Lower leg skin (tissue), 4 donors: ENCODE results near the gene ZBTB7C. TPM values are rescaled to one million over a fixed set of nuclear protein-coding genes. Genes with fewer than 3 reads are reported as not detected.

Source experiments
- DNase-seq, 2 donors: peaks; one replicate each; pipeline ENCODE4 v3.0.0-alpha.2; 2019; ENCODE audit warnings: low spot score in 2 of 2
- H3K4me3 ChIP-seq: fragments of 200-600 bp; sonication (generic); 2 replicates; pipeline ENCODE4 v1.5.1; 2017; ENCODE audit warnings: mild to moderate bottlenecking, low read depth; ENCODE audit not compliant: poor library complexity, severe bottlenecking
- POLR2A ChIP-seq, 2 donors: fragments of 450-650 bp; IDR thresholded peaks; one replicate each; pipeline ENCODE4 v1.6.1; 2016 to 2017; ENCODE audit warnings: antibody characterized with exemption in 2 of 2, mild to moderate bottlenecking in 1 of 2, moderate library complexity in 1 of 2
- WGBS, 2 donors: methylation state at CpG; one replicate each; pipeline ENCODE4 v1.1.5; 2018; 5-methylcytosine and 5-hydroxymethylcytosine counted together
- intact Hi-C: fragments of 100-400 bp; cut with DNase I; formaldehyde crosslinking; loops from one replicate; pipeline ENCODE4 v1.15.0; 2023; ENCODE audit warnings: low total_unique reads
- total RNA-seq, 4 donors: library from RNA; depleted of rRNA; stranded (reverse); fragments of >200 nt; gene quantifications; one replicate each; pipeline ENCODE4 v1.1.0, GENCODE V29; 2016
- TF ChIP-seq, protein P1 (sequence below), 3 donors: fragments of 450-650 bp; IDR thresholded peaks; one replicate each; pipeline ENCODE4 v1.5.1; 2016; ENCODE audit warnings: antibody characterized with exemption in 3 of 3, mild to moderate bottlenecking in 3 of 3, moderate library complexity in 2 of 3

The ZBTB7C gene
- total RNA-seq, 4 donors from 2014 or later: 44.2 to 59.7 (median 50.7) TPM

DNA sequence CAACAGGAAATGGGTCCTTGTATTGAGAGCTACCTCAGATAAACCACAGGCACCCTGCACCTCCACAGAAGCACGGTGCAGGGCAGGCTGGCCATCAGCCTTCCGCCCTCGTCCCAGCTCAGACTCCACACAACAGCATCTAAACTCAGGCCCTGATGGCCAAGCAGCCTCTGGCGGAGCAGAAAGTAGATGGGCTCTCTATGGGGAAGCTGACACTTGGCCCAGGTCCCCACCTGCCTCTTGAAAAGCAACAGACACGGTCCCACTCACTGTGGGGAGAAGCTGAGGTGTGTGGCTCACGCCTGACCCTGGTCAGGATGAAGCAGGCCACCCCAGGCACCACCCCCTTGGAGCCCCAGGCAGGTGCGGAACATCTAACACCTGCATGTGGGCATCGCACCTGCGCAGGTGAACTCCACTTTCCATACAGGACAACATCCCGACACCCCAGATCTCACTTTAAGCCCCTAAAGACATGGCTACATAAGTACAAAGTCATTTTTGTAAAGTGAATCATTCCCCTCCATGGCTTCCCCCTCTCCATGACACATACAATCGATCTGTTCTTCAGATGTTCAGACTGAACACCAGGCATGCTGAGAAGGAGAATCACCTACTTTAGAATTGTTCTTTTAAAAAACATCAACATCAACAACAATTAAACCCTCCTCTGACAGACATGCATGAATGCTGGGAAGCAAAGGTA lies 208.4 kb downstream of the ZBTB7C start:
- intact Hi-C loops: no loop called here
- H3K4me3 ChIP-seq: no peak overlapping the region
- 83 to 93% methylated on average over 11 of the region's 11 CpGs for whole genome bisulfite sequencing, 2 donors
- TF ChIP-seq, protein P1, sequence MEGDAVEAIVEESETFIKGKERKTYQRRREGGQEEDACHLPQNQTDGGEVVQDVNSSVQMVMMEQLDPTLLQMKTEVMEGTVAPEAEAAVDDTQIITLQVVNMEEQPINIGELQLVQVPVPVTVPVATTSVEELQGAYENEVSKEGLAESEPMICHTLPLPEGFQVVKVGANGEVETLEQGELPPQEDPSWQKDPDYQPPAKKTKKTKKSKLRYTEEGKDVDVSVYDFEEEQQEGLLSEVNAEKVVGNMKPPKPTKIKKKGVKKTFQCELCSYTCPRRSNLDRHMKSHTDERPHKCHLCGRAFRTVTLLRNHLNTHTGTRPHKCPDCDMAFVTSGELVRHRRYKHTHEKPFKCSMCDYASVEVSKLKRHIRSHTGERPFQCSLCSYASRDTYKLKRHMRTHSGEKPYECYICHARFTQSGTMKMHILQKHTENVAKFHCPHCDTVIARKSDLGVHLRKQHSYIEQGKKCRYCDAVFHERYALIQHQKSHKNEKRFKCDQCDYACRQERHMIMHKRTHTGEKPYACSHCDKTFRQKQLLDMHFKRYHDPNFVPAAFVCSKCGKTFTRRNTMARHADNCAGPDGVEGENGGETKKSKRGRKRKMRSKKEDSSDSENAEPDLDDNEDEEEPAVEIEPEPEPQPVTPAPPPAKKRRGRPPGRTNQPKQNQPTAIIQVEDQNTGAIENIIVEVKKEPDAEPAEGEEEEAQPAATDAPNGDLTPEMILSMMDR (IDR thresholded peaks at IDR 0.05): no peak
- TF ChIP-seq POLR2A (IDR thresholded peaks at IDR 0.05): no peak
- peak in 1 of 2 donors; percentile 68 for DNase-seq

DNA sequence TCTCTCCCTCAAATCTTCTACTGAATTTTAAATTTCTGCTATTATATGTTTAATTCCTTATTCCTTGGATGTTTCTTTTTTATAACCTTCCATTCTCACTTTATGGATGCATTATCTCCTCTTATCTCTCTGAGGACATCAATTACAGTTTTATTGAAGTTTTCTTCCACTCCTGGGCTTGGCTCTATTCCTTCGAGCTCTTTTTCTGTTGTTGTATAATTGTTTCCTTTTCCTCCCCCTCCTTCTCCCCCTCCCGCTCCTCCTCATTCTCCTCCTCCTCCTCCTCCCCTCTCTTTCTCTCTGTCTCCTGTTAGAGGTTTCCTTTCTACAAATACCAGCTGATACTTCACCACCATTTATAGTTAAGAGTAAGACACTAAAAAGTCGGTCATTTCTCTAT lies 209.8 kb downstream of the ZBTB7C start:
- intact Hi-C loops: no loop called here
- no peak overlapping the region for H3K4me3 ChIP-seq
- WGBS, 2 donors: 37 to 40% methylated on average over 3 of the region's 3 CpGs
- TF ChIP-seq POLR2A (IDR thresholded peaks at IDR 0.05): no peak
- TF ChIP-seq, protein P1 (IDR thresholded peaks at IDR 0.05): no peak
- DNase-seq: no peak

GRCh38 chr18:48197819-48198218 lies 211.4 kb downstream of the ZBTB7C start:
- TF ChIP-seq, protein P1 (IDR thresholded peaks at IDR 0.05): no peak
- TF ChIP-seq POLR2A (IDR thresholded peaks at IDR 0.05): no peak
- 38 to 51% methylated on average over 2 of the region's 2 CpGs for WGBS, 2 donors
- H3K4me3 ChIP-seq: no peak overlapping the region
- DNase-seq: no peak
- intact Hi-C loops: no loop called here

DNA sequence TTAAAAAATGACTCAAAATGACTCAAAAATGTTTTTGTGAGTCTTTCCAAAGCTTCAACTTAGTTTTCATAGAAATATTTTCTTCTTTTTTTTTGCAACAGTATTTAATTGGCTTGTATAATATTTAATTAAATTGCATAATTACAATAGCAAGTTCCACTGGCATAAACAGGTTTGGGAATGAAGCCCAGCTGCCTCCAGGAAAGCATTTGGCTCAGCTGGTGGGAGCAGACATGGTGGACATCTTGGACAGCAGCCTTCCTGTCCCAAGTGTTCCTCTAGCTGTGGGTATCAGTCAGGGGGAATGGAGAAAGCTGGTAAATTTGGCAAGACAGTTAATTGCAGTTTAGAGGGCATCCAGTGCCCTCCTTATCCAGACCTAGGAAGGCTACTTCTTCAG lies 213.4 kb downstream of the ZBTB7C start:
- no peak overlapping the region for H3K4me3 ChIP-seq
- intact Hi-C loops: no loop called here
- no peak for DNase-seq
- TF ChIP-seq, protein P1 (IDR thresholded peaks at IDR 0.05): no peak
- TF ChIP-seq POLR2A (IDR thresholded peaks at IDR 0.05): no peak

GRCh38 chr18:48194591-48195181 lies 214.5 kb downstream of the ZBTB7C start:
- intact Hi-C loops: no loop called here
- TF ChIP-seq, protein P1 (IDR thresholded peaks at IDR 0.05): no peak
- TF ChIP-seq POLR2A (IDR thresholded peaks at IDR 0.05): no peak
- 68 to 74% methylated on average over 4 of the region's 4 CpGs for WGBS, 2 donors
- DNase-seq: peak in 1 of 2 donors; percentile 43
- no peak overlapping the region for H3K4me3 ChIP-seq
